Umbilical cord (tissue), 2 donors: ENCODE data around the gene SIX1. TPM values are rescaled to one million over a fixed set of nuclear protein-coding genes. Genes with fewer than 3 reads are reported as not detected.

Experiments
- DNase-seq: peaks from one replicate; pipeline ENCODE4 v3.0.0-alpha.2; 2015; ENCODE audit warnings: low spot score
- total RNA-seq: library from RNA; depleted of rRNA; stranded (reverse); fragments of >200 nt; gene quantifications from one replicate; pipeline ENCODE4 v1.2.3, GENCODE V29; 2014; ENCODE audit warnings: low replicate concordance; ENCODE audit not compliant: insufficient read depth

Gene SIX1
- total RNA-seq, 1 donor from 2014 or later, result 1.2 TPM

GRCh38 chr14:60642270-60643140, 6.8 kb downstream of the SIX1 start:
- no peak for DNase-seq

- DNase-seq, result no peak
These were observed 7.5 kb downstream of the SIX1 start for GRCh38 chr14:60641742-60642269.

- no peak for DNase-seq
These were observed 8.2 kb downstream of the SIX1 start for GRCh38 chr14:60640859-60641741.

GRCh38 chr14:60639674-60640073, 9.6 kb downstream of the SIX1 start:
- no peak for DNase-seq

- no peak for DNase-seq
These were observed 11.6 kb downstream of the SIX1 start for GRCh38 chr14:60637479-60638315.

- no peak for DNase-seq
These were observed 12.3 kb downstream of the SIX1 start for GRCh38 chr14:60636879-60637478.

GRCh38 chr14:60634153-60634552, 15.1 kb downstream of the SIX1 start:
- no peak for DNase-seq

GRCh38 chr14:60632777-60633176, 16.5 kb downstream of the SIX1 start:
- DNase-seq, result no peak

- no peak for DNase-seq
These were observed 17.0 kb downstream of the SIX1 start for GRCh38 chr14:60632257-60632656.

GRCh38 chr14:60631842-60632241, 17.4 kb downstream of the SIX1 start:
- no peak for DNase-seq

GRCh38 chr14:60630129-60630528, 19.1 kb downstream of the SIX1 start:
- DNase-seq, result no peak

GRCh38 chr14:60628892-60629291, 20.4 kb downstream of the SIX1 start:
- no peak for DNase-seq

- no peak for DNase-seq
These were observed 26.4 kb downstream of the SIX1 start for GRCh38 chr14:60622917-60623257.

GRCh38 chr14:60622210-60622916, 26.9 kb downstream of the SIX1 start:
- DNase-seq, result no peak

- DNase-seq, result no peak
These were observed 27.9 kb downstream of the SIX1 start for GRCh38 chr14:60621386-60621785.

- no peak for DNase-seq
These were observed 31.0 kb downstream of the SIX1 start for GRCh38 chr14:60618241-60618640.

GRCh38 chr14:60616461-60616959, 32.8 kb downstream of the SIX1 start:
- no peak for DNase-seq

GRCh38 chr14:60602291-60602690, 47.0 kb downstream of the SIX1 start:
- no peak for DNase-seq

GRCh38 chr14:60599727-60600126, 49.5 kb downstream of the SIX1 start:
- DNase-seq, result no peak

- DNase-seq, result no peak
These were observed 53.1 kb downstream of the SIX1 start for GRCh38 chr14:60596139-60596538.
